ENCODE data around the gene CAMTA1. TPM values are rescaled to one million over a fixed set of nuclear protein-coding genes. Genes with fewer than 3 reads are reported as not detected.

Gene CAMTA1
- total RNA-seq, 6 donors from 2014 or later, result 38.8 to 74.0 (median 46.1) TPM

- Histone ChIP-seq H3K27me3 (no peaks in the 10 kb centered on the region), H3K4me3 (no peak overlapping the region), H3K36me3 (no peaks in the 10 kb centered on the region), H3K9me3 (no peaks in the 10 kb centered on the region), H3K27ac (no peak overlapping the region), H3K4me1 (no peaks in the 10 kb centered on the region)
- TF ChIP-seq EP300 (IDR thresholded peaks at IDR 0.05) (no peak), POLR2A (IDR thresholded peaks at IDR 0.05) (no peak), CTCF (IDR thresholded peaks at IDR 0.05) (no peak), POLR2AphosphoS5 (IDR thresholded peaks at IDR 0.05) (no peak)
- 75 to 76% methylated on average over 25 of the region's 25 CpGs for WGBS, 2 donors
- DNase-seq (no peak), ATAC-seq (ENCODE audit: low FRiP score in 2 of 2) (peak; percentile 24 to 59)
Measured at GRCh38 chr1:6757719-6758435, 27.4 kb upstream of the CAMTA1 start.

GRCh38 chr1:6761196-6761737, 24.0 kb upstream of the CAMTA1 start:
- TF ChIP-seq POLR2AphosphoS5 (IDR thresholded peaks at IDR 0.05) (no peak), CTCF (IDR thresholded peaks at IDR 0.05) (no peak), POLR2A (IDR thresholded peaks at IDR 0.05) (no peak), EP300 (IDR thresholded peaks at IDR 0.05) (no peak)
- DNase-seq (no peak), ATAC-seq (ENCODE audit: low FRiP score in 2 of 2) (no peak)
- 79 to 86% methylated on average over 9 of the region's 9 CpGs for WGBS, 2 donors
- Histone ChIP-seq H3K4me3 (no peak overlapping the region), H3K27me3 (no peaks in the 10 kb centered on the region), H3K4me1 (no peaks in the 10 kb centered on the region), H3K36me3 (no peaks in the 10 kb centered on the region), H3K9me3 (no peaks in the 10 kb centered on the region), H3K27ac (no peak overlapping the region)

GRCh38 chr1:6762060-6762459, 23.2 kb upstream of the CAMTA1 start:
- no peaks in the 10 kb centered on the region for H3K4me1 ChIP-seq
- no peaks in the 10 kb centered on the region for H3K36me3 ChIP-seq
- H3K27ac ChIP-seq, result no peak overlapping the region
- TF ChIP-seq POLR2AphosphoS5 (IDR thresholded peaks at IDR 0.05) (no peak), EP300 (IDR thresholded peaks at IDR 0.05) (no peak), CTCF (IDR thresholded peaks at IDR 0.05) (no peak), POLR2A (IDR thresholded peaks at IDR 0.05) (no peak)
- no peak for DNase-seq
- no peaks in the 10 kb centered on the region for H3K27me3 ChIP-seq
- no peak for ATAC-seq (ENCODE audit: low FRiP score in 2 of 2)
- no peaks in the 10 kb centered on the region for H3K9me3 ChIP-seq
- H3K4me3 ChIP-seq, result no peak overlapping the region
- WGBS, 2 donors, result 60 to 82% methylated on average over 4 to 6 of the region's 6 CpGs

GRCh38 chr1:6770751-6771440, 14.4 kb upstream of the CAMTA1 start:
- no peak overlapping the region for H3K27ac ChIP-seq
- H3K36me3 ChIP-seq, result no peaks in the 10 kb centered on the region
- ATAC-seq (ENCODE audit: low FRiP score in 2 of 2) (peak in 1 of 2 donors; percentile 67), DNase-seq (no peak)
- no peaks in the 10 kb centered on the region for H3K4me1 ChIP-seq
- 39 to 53% methylated on average over 10 to 13 of the region's 13 CpGs for WGBS, 2 donors
- H3K27me3 ChIP-seq, result no peaks in the 10 kb centered on the region
- no peaks in the 10 kb centered on the region for H3K9me3 ChIP-seq
- H3K4me3 ChIP-seq, result no peak overlapping the region
- TF ChIP-seq CTCF (IDR thresholded peaks at IDR 0.05) (no peak), POLR2AphosphoS5 (IDR thresholded peaks at IDR 0.05) (no peak), POLR2A (IDR thresholded peaks at IDR 0.05) (no peak), EP300 (IDR thresholded peaks at IDR 0.05) (no peak)

Data from upper lobe of left lung (tissue), 6 donors.